HepG2 (cell line): ENCODE results near the gene ABCC5. TPM values are rescaled to one million over a fixed set of nuclear protein-coding genes. Genes with fewer than 3 reads are reported as not detected.

Source experiments
- ARNT2 ChIP-seq: sonication (generic); formaldehyde crosslinking; IDR thresholded peaks from 2 replicates; pipeline ENCODE4 v1.8.0; 2022; ENCODE audit warnings: mild to moderate bottlenecking, low read depth, missing genetic modification reagents, moderate library complexity
- ATF4 ChIP-seq, 2 experiments: fragments of 450-650 bp in 1 of 2; sonication (generic) in 1 of 2; formaldehyde crosslinking; IDR thresholded peaks; 2 replicates each; pipeline versions ENCODE4 v1.5.0 to v1.8.0; 2020 to 2022; ENCODE audit warnings: mild to moderate bottlenecking in 1 of 2, missing genetic modification reagents in 1 of 2
- ATF7 ChIP-seq, 2 experiments: fragments of 450-650 bp in 1 of 2; sonication (generic) in 1 of 2; formaldehyde crosslinking in 1 of 2; IDR thresholded peaks; 2 replicates each; pipeline versions ENCODE4 v1.4.0 to v1.6.1; 2016 to 2020; ENCODE audit warnings: antibody characterized with exemption in 1 of 2, mild to moderate bottlenecking in 1 of 2, missing genetic modification reagents in 1 of 2
- IKZF4 ChIP-seq: sonication (generic); formaldehyde crosslinking; IDR thresholded peaks from 2 replicates; pipeline ENCODE4 v1.5.1; 2020; ENCODE audit warnings: borderline replicate concordance, mild to moderate bottlenecking, low read depth, missing genetic modification reagents; ENCODE audit errors: not compliant biosample characterization
- KAT7 ChIP-seq: IDR thresholded peaks from 2 replicates; pipeline ENCODE4 v1.6.1; 2018; ENCODE audit warnings: borderline replicate concordance, missing compliant biosample characterization
- KIAA2018 ChIP-seq: sonication (generic); formaldehyde crosslinking; IDR thresholded peaks from 2 replicates; pipeline ENCODE4 v1.5.0; 2020; ENCODE audit warnings: mild to moderate bottlenecking, missing genetic modification reagents, borderline replicate concordance
- KLF16 ChIP-seq, 2 experiments: sonication (generic) in 1 of 2; formaldehyde crosslinking in 1 of 2; IDR thresholded peaks; 2 replicates each; pipeline versions ENCODE4 v1.6.1 to v1.8.0; 2016 to 2023; ENCODE audit warnings: missing genetic modification reagents in 2 of 2, missing compliant biosample characterization in 1 of 2
- RCOR2 ChIP-seq: IDR thresholded peaks from 2 replicates; pipeline ENCODE4 v1.6.1; 2016; ENCODE audit warnings: missing biosample characterization, missing genetic modification reagents
- SALL1 ChIP-seq: sonication (generic); formaldehyde crosslinking; IDR thresholded peaks from 2 replicates; pipeline ENCODE4 v1.8.0; 2022; ENCODE audit warnings: mild to moderate bottlenecking, missing genetic modification reagents
- SMC3 ChIP-seq: IDR thresholded peaks from 2 replicates; pipeline ENCODE4 v1.6.1; 2011; ENCODE audit warnings: low read length, improper control_type of control experiment
- ZMYM2 ChIP-seq: sonication (generic); formaldehyde crosslinking; IDR thresholded peaks from 2 replicates; pipeline ENCODE4 v1.8.0; 2022; ENCODE audit warnings: mild to moderate bottlenecking, missing genetic modification reagents
- ZMYM3 ChIP-seq: sonication (generic); formaldehyde crosslinking; IDR thresholded peaks from 2 replicates; pipeline ENCODE4 v1.5.1; 2020; ENCODE audit warnings: mild to moderate bottlenecking, missing genetic modification reagents
- ZNF331 ChIP-seq: sonication (generic); formaldehyde crosslinking; IDR thresholded peaks from 2 replicates; pipeline ENCODE4 v1.4.0; 2020; ENCODE audit warnings: missing genetic modification reagents
- ZNF644 ChIP-seq: IDR thresholded peaks from 2 replicates; pipeline ENCODE4 v1.6.1; 2016; ENCODE audit warnings: low read depth
- ZNF788 ChIP-seq: sonication (generic); formaldehyde crosslinking; IDR thresholded peaks from 2 replicates; pipeline ENCODE4 v1.5.0; 2020; ENCODE audit warnings: mild to moderate bottlenecking, missing genetic modification reagents, borderline replicate concordance
- polyA plus RNA-seq, 8 experiments: library from polyadenylated mRNA; depleted of rRNA in 3 of 8; stranded (reverse) in 7 of 8; unstranded in 1 of 8; fragments of >200 nt; fragmentation: Illumina TruSeq in 4 of 8; extraction: Trizol in 4 of 8; gene quantifications; 2 replicates each; pipeline versions ENCODE4 v1.2.1 to v1.2.3, GENCODE V29; 2011 to 2016; ENCODE audit warnings: low read depth in 4 of 8, missing spikeins in 1 of 8, mixed read lengths in 1 of 8; ENCODE audit not compliant: insufficient read depth in 1 of 8
- total RNA-seq, 5 experiments: library from RNA; depleted of rRNA; stranded (reverse); fragments of >200 nt; fragmentation: Illumina TruSeq; extraction: Trizol; gene quantifications; 2 replicates each; pipeline ENCODE4 v1.2.3, GENCODE V29; 2016; ENCODE audit warnings: low read depth in 1 of 5
- TF ChIP-seq, protein P1 (sequence below): sonication (generic); formaldehyde crosslinking; IDR thresholded peaks from 2 replicates; pipeline ENCODE4 v1.5.1; 2020; ENCODE audit warnings: missing genetic modification reagents, mild to moderate bottlenecking, borderline replicate concordance

ABCC5 gene
- total and polyA plus RNA-seq, 2 of the 13 experiments (the other 11 are each of a cell fraction or from before 2014, with no cell fraction given): 12.5 to 12.7 TPM

DNA sequence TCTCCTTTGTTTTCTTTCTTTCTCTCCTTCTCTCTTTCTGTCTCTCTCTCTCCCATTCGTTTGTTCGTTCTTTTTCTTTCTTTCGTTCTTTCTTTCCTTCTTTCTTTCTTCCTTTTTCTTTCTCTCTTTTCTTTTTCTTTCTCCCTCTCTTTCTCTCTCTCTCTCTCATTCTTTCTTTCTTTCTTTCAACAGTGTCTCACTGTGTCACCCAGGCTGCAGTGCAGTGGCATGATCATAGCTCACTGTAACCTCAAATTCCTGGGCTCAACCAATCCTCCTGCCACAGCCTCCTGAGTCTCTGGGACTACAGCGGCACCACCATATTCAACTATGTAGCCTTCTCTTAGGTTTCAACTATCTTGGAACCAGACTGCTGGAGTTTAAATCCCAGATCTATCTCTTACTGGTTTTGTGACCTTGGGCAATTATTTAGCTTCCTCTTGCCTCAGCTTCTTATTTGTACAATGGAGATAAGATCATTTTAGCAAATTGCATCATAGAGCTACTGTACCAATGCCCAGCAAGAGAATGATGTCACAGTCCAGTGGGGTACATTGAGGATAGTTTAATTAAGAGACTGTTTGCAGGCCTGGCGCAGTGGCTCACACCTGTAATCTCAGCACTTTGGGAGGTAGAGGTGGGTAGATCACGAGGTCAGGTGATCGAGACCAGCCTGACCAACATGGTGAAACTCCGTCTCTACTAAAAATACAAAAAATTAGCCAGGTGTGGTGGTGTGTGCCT, 105.7 kb downstream of the ABCC5 start (continued):
- peak in 1 of 2 experiments; percentile 99; a peak in 2 of 4 replicates for TF ChIP-seq ATF4 (CRISPR knock-in tag; IDR thresholded peaks at IDR 0.05)
- no peak for TF ChIP-seq IKZF4
- TF ChIP-seq RCOR2: 0 out of 2 replicates have a peak, but pooled peaks have one; percentile 46
- peak; percentile 20; the same call in 1 of the 2 replicates for TF ChIP-seq SMC3
- TF ChIP-seq KIAA2018 (CRISPR knock-in tag): no peak
- TF ChIP-seq ZMYM3: peak; percentile 10; the same call in 1 of the 2 replicates
- peak; percentile 94 for TF ChIP-seq ZMYM2 (CRISPR knock-in tag)
- TF ChIP-seq ZNF644 (CRISPR knock-in tag): peak; percentile 76
- peak; percentile 89 for TF ChIP-seq ATF7 (IDR thresholded peaks at IDR 0.05)
- TF ChIP-seq ATF7 (CRISPR knock-in tag; IDR thresholded peaks at IDR 0.05): peak; percentile 29; the same call in 1 of the 2 replicates
- TF ChIP-seq KAT7 (CRISPR knock-in tag): 0 out of 2 replicates have a peak, but pooled peaks have one; percentile 16
- TF ChIP-seq SALL1: peak; percentile 32; the same call in 1 of the 2 replicates
- TF ChIP-seq, protein P1, sequence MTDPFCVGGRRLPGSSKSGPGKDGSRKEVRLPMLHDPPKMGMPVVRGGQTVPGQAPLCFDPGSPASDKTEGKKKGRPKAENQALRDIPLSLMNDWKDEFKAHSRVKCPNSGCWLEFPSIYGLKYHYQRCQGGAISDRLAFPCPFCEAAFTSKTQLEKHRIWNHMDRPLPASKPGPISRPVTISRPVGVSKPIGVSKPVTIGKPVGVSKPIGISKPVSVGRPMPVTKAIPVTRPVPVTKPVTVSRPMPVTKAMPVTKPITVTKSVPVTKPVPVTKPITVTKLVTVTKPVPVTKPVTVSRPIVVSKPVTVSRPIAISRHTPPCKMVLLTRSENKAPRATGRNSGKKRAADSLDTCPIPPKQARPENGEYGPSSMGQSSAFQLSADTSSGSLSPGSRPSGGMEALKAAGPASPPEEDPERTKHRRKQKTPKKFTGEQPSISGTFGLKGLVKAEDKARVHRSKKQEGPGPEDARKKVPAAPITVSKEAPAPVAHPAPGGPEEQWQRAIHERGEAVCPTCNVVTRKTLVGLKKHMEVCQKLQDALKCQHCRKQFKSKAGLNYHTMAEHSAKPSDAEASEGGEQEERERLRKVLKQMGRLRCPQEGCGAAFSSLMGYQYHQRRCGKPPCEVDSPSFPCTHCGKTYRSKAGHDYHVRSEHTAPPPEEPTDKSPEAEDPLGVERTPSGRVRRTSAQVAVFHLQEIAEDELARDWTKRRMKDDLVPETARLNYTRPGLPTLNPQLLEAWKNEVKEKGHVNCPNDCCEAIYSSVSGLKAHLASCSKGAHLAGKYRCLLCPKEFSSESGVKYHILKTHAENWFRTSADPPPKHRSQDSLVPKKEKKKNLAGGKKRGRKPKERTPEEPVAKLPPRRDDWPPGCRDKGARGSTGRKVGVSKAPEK (CRISPR knock-in tag): peak; percentile 62; the same call in 1 of the 2 replicates
- peak in 1 of 2 experiments; percentile 61; a peak in 1 of 4 replicates for TF ChIP-seq KLF16 (CRISPR knock-in tag; IDR thresholded peaks at IDR 0.05)
- TF ChIP-seq ARNT2 (CRISPR knock-in tag): no peak
- TF ChIP-seq ZNF331 (CRISPR knock-in tag): peak; percentile 31; the same call in 1 of the 2 replicates
- TF ChIP-seq ZNF788 (CRISPR knock-in tag): 0 out of 2 replicates have a peak, but pooled peaks have one; percentile 32
